HG03095 (cell line): ENCODE data around the gene HS6ST3.
A peak's percentile ranks its signal among the peaks of the same experiment; 100 is the strongest.

Source experiments
- ATAC-seq: cut with Tn5 transposase; IDR thresholded peaks from one replicate; pipeline ENCODE4 v1.9.1; 2021; ENCODE audit warnings: moderate library complexity; ENCODE audit not compliant: unreplicated experiment

The HS6ST3 gene

GRCh38 chr13:96637039-96637438, 547.1 kb downstream of the HS6ST3 start:
- ATAC-seq: no peak

GRCh38 chr13:96646101-96646500, 556.2 kb downstream of the HS6ST3 start:
- ATAC-seq: no peak

GRCh38 chr13:96646515-96647211, 556.8 kb downstream of the HS6ST3 start:
- no peak for ATAC-seq

- peak; percentile 88 for ATAC-seq
Observed at GRCh38 chr13:96650301-96650886, 560.5 kb downstream of the HS6ST3 start.

- no peak for ATAC-seq
Observed at GRCh38 chr13:96651598-96651997, 561.7 kb downstream of the HS6ST3 start.

- ATAC-seq: no peak
Observed at GRCh38 chr13:96652506-96652905, 562.6 kb downstream of the HS6ST3 start.

GRCh38 chr13:96661612-96662011, 571.7 kb downstream of the HS6ST3 start:
- ATAC-seq: no peak

GRCh38 chr13:96662036-96662435, 572.1 kb downstream of the HS6ST3 start:
- ATAC-seq: no peak

GRCh38 chr13:96667294-96668018, 577.5 kb downstream of the HS6ST3 start:
- ATAC-seq: no peak

- no peak for ATAC-seq
Observed at GRCh38 chr13:96671073-96671472, 581.2 kb downstream of the HS6ST3 start.

GRCh38 chr13:96672016-96672415, 582.1 kb downstream of the HS6ST3 start:
- no peak for ATAC-seq

- no peak for ATAC-seq
Observed at GRCh38 chr13:96673825-96674224, 583.9 kb downstream of the HS6ST3 start.

GRCh38 chr13:96677029-96677428, 587.1 kb downstream of the HS6ST3 start:
- no peak for ATAC-seq

GRCh38 chr13:96678801-96679200, 588.9 kb downstream of the HS6ST3 start:
- ATAC-seq: no peak

- no peak for ATAC-seq
Observed at GRCh38 chr13:96680898-96681297, 591.0 kb downstream of the HS6ST3 start.

- no peak for ATAC-seq
Observed at GRCh38 chr13:96681766-96682165, 591.9 kb downstream of the HS6ST3 start.

- ATAC-seq: no peak
Observed at GRCh38 chr13:96684469-96684868, 594.6 kb downstream of the HS6ST3 start.

GRCh38 chr13:96684907-96685306, 595.0 kb downstream of the HS6ST3 start:
- ATAC-seq: no peak

GRCh38 chr13:96686286-96686685, 596.4 kb downstream of the HS6ST3 start:
- no peak for ATAC-seq

GRCh38 chr13:96687191-96687590, 597.3 kb downstream of the HS6ST3 start:
- ATAC-seq: no peak

GRCh38 chr13:96690998-96691397, 601.1 kb downstream of the HS6ST3 start:
- ATAC-seq: no peak

- no peak for ATAC-seq
Observed at GRCh38 chr13:96696389-96696900, 606.5 kb downstream of the HS6ST3 start.
